ENCODE results near the gene COL23A1.

The COL23A1 gene

DNA sequence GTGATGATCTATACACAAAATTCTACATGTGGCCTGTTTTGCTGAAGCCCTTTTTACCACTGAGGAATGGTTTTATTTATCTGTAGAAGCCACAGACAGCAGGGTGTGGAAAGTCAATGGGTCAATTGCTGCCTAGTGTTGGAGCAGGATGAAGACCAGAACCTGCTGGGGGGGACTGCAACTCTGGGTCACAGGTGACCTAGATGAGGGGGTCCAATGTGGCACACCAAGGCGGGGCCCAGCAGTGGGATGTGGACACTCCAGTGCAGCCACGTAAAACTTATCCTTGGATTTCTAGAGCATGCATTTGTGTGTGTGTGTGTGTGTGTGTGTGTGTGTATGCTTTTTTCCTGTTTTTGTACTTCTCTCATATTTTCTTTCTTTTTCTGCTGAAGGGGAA lies 210.1 kb downstream of the COL23A1 start:
- Histone ChIP-seq H3K14ac (ENCODE audit: low read length) (no peak overlapping the region), H2BK15ac (ENCODE audit: low read length) (no peak overlapping the region), H3K36me3 (replicated peaks in 1 of 2; ENCODE audit: control insufficient read depth in 2 of 2, insufficient read depth in 2 of 2, low read length in 2 of 2) (no peaks in the 10 kb centered on the region), H4K91ac (ENCODE audit: low read depth, low read length, poor library complexity) (no peak overlapping the region), H2BK5ac (ENCODE audit: low read length) (no peak overlapping the region), H2AFZ (ENCODE audit: low read length) (no peak overlapping the region), H3K18ac (ENCODE audit: low read length) (no peak overlapping the region), H3K27ac (replicated peaks; ENCODE audit: low read length) (no peak overlapping the region), H3K9ac (ENCODE audit: low read depth, low read length, poor library complexity) (no peak overlapping the region), H3K4ac (ENCODE audit: low read length) (no peak overlapping the region), H2BK120ac (ENCODE audit: low read depth, low read length) (no peak overlapping the region), H3K27me3 (ENCODE audit: control insufficient read depth in 3 of 3, insufficient read depth in 3 of 3, low read depth in 1 of 3, low read length in 3 of 3) (no peaks in the 10 kb centered on the region), H3K4me3 (ENCODE audit: low read length in 2 of 2) (no peak overlapping the region), H3K4me2 (ENCODE audit: insufficient read depth, low read length, poor library complexity, severe bottlenecking) (no peak overlapping the region), H3K4me1 (ENCODE audit: control insufficient read depth in 2 of 2, insufficient read depth in 1 of 2, low read depth in 1 of 2, low read length in 2 of 2) (peaks cover 8 to 12% of the 10 kb centered on the region in 2 donors), H3K79me1 (ENCODE audit: low read depth, low read length) (peaks cover 2% of the 10 kb centered on the region), H2BK12ac (ENCODE audit: low read length) (no peak overlapping the region), H3K23ac (ENCODE audit: low read depth, low read length, poor library complexity) (no peak overlapping the region), H3K9me3 (replicated peaks in 1 of 2; ENCODE audit: control insufficient read depth in 2 of 2, insufficient read depth in 1 of 2, low read depth in 1 of 2, low read length in 2 of 2) (peaks cover 0 to 2% of the 10 kb centered on the region in 2 donors), H4K8ac (ENCODE audit: low read depth, low read length) (no peak overlapping the region), H2AK5ac (ENCODE audit: low read depth, low read length) (no peak overlapping the region)
- no CpG with 5 or more reads among the region's 2 CpGs for WGBS, 2 donors (ENCODE audit: extremely low coverage in 2 of 2, insufficient read length in 2 of 2, insufficient replicate concordance in 1 of 2)
- DNase-seq (ENCODE audit: low spot score): no peak

DNA sequence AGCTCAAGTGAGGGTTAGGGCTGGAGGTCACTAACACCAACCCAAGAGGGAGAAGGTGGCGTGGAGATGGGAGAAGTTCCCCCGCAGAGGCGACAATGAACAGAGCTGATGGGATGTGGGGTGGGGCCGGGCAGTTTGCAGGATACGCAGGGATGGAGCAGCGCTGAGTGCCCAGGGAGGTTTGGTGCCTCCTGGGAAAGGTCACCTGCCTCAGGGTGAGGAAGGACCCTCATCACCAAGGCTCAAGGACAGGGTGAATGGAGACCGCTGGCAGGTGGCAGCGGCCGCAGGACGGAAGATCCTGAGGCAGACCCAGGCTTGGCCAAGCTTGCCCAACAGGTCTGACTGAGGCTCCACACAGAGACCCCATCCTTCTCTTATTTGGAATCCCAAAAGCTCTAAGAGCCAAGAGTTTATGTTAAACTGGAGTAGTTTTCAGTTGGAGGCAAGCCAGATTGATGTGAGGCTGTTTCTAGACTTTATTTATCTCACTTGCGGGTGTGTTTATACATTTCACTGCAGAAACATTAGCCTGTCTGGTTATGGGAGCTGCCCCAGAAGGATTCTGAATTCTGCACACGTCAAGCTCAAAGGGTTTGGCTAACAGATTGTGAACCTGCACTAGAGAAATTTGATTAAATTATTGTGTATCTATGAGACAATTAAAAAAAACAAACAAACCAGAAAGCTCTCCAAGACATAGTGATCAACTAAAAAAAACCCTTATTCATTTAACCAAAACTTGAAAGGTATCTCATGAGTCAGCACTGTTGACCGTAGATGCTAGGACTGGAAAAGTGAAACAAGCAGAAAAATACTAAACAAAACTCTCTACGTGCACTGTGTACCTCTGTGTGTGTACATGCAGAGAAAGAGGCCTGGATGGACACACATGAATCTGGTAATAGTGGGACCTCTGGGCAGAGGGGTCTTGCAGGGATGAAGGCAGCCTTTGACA lies 211.4 kb downstream of the COL23A1 start:
- Histone ChIP-seq H3K9me3 (replicated peaks in 1 of 2; ENCODE audit: control insufficient read depth in 2 of 2, insufficient read depth in 1 of 2, low read depth in 1 of 2, low read length in 2 of 2) (peaks cover 0 to 2% of the 10 kb centered on the region in 2 donors), H3K4ac (ENCODE audit: low read length) (no peak overlapping the region), H3K9ac (ENCODE audit: low read depth, low read length, poor library complexity) (no peak overlapping the region), H3K36me3 (replicated peaks in 1 of 2; ENCODE audit: control insufficient read depth in 2 of 2, insufficient read depth in 2 of 2, low read length in 2 of 2) (no peaks in the 10 kb centered on the region), H3K79me1 (ENCODE audit: low read depth, low read length) (peaks cover 2% of the 10 kb centered on the region), H3K14ac (ENCODE audit: low read length) (no peak overlapping the region), H2BK120ac (ENCODE audit: low read depth, low read length) (no peak overlapping the region), H2BK5ac (ENCODE audit: low read length) (no peak overlapping the region), H2BK12ac (ENCODE audit: low read length) (no peak overlapping the region), H3K4me1 (ENCODE audit: control insufficient read depth in 2 of 2, insufficient read depth in 1 of 2, low read depth in 1 of 2, low read length in 2 of 2) (peaks cover 4 to 6% of the 10 kb centered on the region in 2 donors), H2AK5ac (ENCODE audit: low read depth, low read length) (no peak overlapping the region), H3K27ac (replicated peaks; ENCODE audit: low read length) (no peak overlapping the region), H2AFZ (ENCODE audit: low read length) (no peak overlapping the region), H3K4me2 (ENCODE audit: insufficient read depth, low read length, poor library complexity, severe bottlenecking) (no peak overlapping the region), H3K23ac (ENCODE audit: low read depth, low read length, poor library complexity) (no peak overlapping the region), H3K18ac (ENCODE audit: low read length) (peak overlapping the region; percentile 55), H2BK15ac (ENCODE audit: low read length) (no peak overlapping the region), H3K27me3 (ENCODE audit: control insufficient read depth in 3 of 3, insufficient read depth in 3 of 3, low read depth in 1 of 3, low read length in 3 of 3) (no peaks in the 10 kb centered on the region), H4K8ac (ENCODE audit: low read depth, low read length) (no peak overlapping the region), H3K4me3 (ENCODE audit: low read length in 2 of 2) (no peak overlapping the region), H4K91ac (ENCODE audit: low read depth, low read length, poor library complexity) (no peak overlapping the region)
- no CpG with 5 or more reads among the region's 14 CpGs for WGBS, 2 donors (ENCODE audit: extremely low coverage in 2 of 2, insufficient read length in 2 of 2, insufficient replicate concordance in 1 of 2)
- DNase-seq (ENCODE audit: low spot score): no peak

DNA sequence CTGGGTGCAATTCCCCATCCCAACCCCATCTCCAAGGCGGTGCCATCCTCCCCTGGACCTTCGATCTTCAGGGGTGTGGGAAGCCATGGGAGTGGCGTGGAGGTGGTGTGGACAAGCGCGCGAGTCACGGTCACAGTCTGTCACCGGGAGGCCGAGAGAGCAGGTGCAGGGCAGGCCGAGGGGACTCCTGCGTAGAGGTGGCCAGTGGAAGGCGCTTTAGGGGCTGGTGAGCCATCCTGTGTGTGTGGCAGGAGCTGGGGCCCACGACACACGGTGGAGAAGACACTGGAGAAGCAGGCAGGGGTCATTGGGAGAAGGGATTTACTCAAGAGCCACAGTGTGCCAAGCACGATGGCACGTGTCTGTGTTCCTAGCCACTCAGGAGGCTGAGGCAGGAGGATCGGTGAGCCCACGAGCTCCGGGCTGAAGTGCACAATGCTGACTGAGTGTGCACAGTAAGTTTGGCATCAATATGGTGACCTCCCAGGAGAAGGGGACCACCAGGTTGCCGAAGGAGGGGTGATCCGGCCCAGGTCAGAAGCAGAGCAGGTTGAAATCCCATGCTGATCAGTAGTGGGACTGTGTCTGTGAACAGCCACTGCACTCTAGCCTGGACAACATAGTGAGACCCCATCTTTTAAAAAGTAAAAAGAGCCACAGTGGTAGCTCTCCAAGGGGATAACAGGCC lies 212.5 kb downstream of the COL23A1 start:
- Histone ChIP-seq H3K9ac (ENCODE audit: low read depth, low read length, poor library complexity) (peak overlapping the region; percentile 45), H3K14ac (ENCODE audit: low read length) (peak overlapping the region; percentile 39), H3K18ac (ENCODE audit: low read length) (peak overlapping the region; percentile 77), H2AFZ (ENCODE audit: low read length) (no peak overlapping the region), H3K23ac (ENCODE audit: low read depth, low read length, poor library complexity) (peak overlapping the region; percentile 59), H3K9me3 (replicated peaks in 1 of 2; ENCODE audit: control insufficient read depth in 2 of 2, insufficient read depth in 1 of 2, low read depth in 1 of 2, low read length in 2 of 2) (peaks cover 0 to 4% of the 10 kb centered on the region in 2 donors), H2BK12ac (ENCODE audit: low read length) (no peak overlapping the region), H3K4me2 (ENCODE audit: insufficient read depth, low read length, poor library complexity, severe bottlenecking) (no peak overlapping the region), H3K4me1 (ENCODE audit: control insufficient read depth in 2 of 2, insufficient read depth in 1 of 2, low read depth in 1 of 2, low read length in 2 of 2) (peaks cover 0 to 3% of the 10 kb centered on the region in 2 donors), H3K4me3 (ENCODE audit: low read length in 2 of 2) (peak overlapping the region in 1 of 2 donors; percentile 21), H4K8ac (ENCODE audit: low read depth, low read length) (no peak overlapping the region), H2BK120ac (ENCODE audit: low read depth, low read length) (no peak overlapping the region), H2BK5ac (ENCODE audit: low read length) (no peak overlapping the region), H4K91ac (ENCODE audit: low read depth, low read length, poor library complexity) (peak overlapping the region; percentile 12), H3K36me3 (replicated peaks in 1 of 2; ENCODE audit: control insufficient read depth in 2 of 2, insufficient read depth in 2 of 2, low read length in 2 of 2) (no peaks in the 10 kb centered on the region), H3K79me1 (ENCODE audit: low read depth, low read length) (peaks cover 2% of the 10 kb centered on the region), H2BK15ac (ENCODE audit: low read length) (no peak overlapping the region), H3K27ac (replicated peaks; ENCODE audit: low read length) (no peak overlapping the region), H2AK5ac (ENCODE audit: low read depth, low read length) (peak overlapping the region; percentile 73), H3K27me3 (ENCODE audit: control insufficient read depth in 3 of 3, insufficient read depth in 3 of 3, low read depth in 1 of 3, low read length in 3 of 3) (no peaks in the 10 kb centered on the region), H3K4ac (ENCODE audit: low read length) (no peak overlapping the region)
- DNase-seq (ENCODE audit: low spot score): no peak
- no CpG with 5 or more reads among the region's 21 CpGs for WGBS, 2 donors (ENCODE audit: extremely low coverage in 2 of 2, insufficient read length in 2 of 2, insufficient replicate concordance in 1 of 2)

All from neuronal stem cell (in vitro differentiated cells).